DOHH2 (cell line): ENCODE measurements around the gene CUEDC1.

Experiments
- H3F3A ChIP-seq: fragments of 200-600 bp; sonication (generic), shearing (Covaris generic); 2 replicates; pipeline ENCODE4 v1.6.0; 2016; ENCODE audit warnings: antibody characterized with exemption, mild to moderate bottlenecking; ENCODE audit not compliant: control insufficient read depth, insufficient read depth
- H3K27ac ChIP-seq: fragments of 200-600 bp; sonication (generic); 2 replicates; pipeline ENCODE4 v1.5.1; 2014; ENCODE audit warnings: low read depth, mild to moderate bottlenecking, low read length, moderate library complexity
- H3K27me3 ChIP-seq: fragments of 200-600 bp; sonication (generic); 2 replicates; pipeline ENCODE4 v1.6.1; 2014; ENCODE audit warnings: mild to moderate bottlenecking, low read length, mixed read lengths; ENCODE audit not compliant: control insufficient read depth
- H3K36me3 ChIP-seq: fragments of 200-600 bp; sonication (generic); 2 replicates; pipeline ENCODE4 v1.6.1; 2014; ENCODE audit warnings: mild to moderate bottlenecking, low read length, moderate library complexity, mixed read lengths; ENCODE audit not compliant: control insufficient read depth
- H3K4me1 ChIP-seq: fragments of 200-600 bp; sonication (generic); 2 replicates; pipeline ENCODE4 v1.6.1; 2014; ENCODE audit warnings: mild to moderate bottlenecking, low read length, mixed read lengths; ENCODE audit not compliant: control insufficient read depth
- H3K4me2 ChIP-seq: fragments of 200-600 bp; sonication (generic); 2 replicates; pipeline ENCODE4 v1.6.0; 2014; ENCODE audit warnings: mild to moderate bottlenecking, low read length, moderate library complexity
- H3K4me3 ChIP-seq: fragments of 200-600 bp; sonication (generic); 2 replicates; pipeline ENCODE4 v1.5.1; 2014; ENCODE audit warnings: mild to moderate bottlenecking, low read length, mixed read lengths
- H3K79me2 ChIP-seq: fragments of 200-600 bp; sonication (generic); 2 replicates; pipeline ENCODE4 v1.6.1; 2014; ENCODE audit warnings: mild to moderate bottlenecking, low read length, mixed read lengths; ENCODE audit not compliant: control insufficient read depth
- H3K9me2 ChIP-seq: fragments of 200-600 bp; sonication (generic); replicated peaks from 2 replicates; pipeline ENCODE4 v1.6.1; 2014; ENCODE audit warnings: mild to moderate bottlenecking, low read length, mixed read lengths; ENCODE audit not compliant: control insufficient read depth
- H3K9me3 ChIP-seq: fragments of 200-600 bp; sonication (generic); 2 replicates; pipeline ENCODE4 v1.6.1; 2014; ENCODE audit warnings: antibody characterized with exemption, low read length, mixed read lengths; ENCODE audit not compliant: control insufficient read depth, insufficient read depth
- H4K20me1 ChIP-seq: fragments of 200-600 bp; sonication (generic); 2 replicates; pipeline ENCODE4 v1.6.0; 2014; ENCODE audit warnings: low read depth, mild to moderate bottlenecking, antibody characterized with exemption, low read length, moderate library complexity; ENCODE audit not compliant: control insufficient read depth, insufficient read depth
- CTCF ChIP-seq: fragments of 200-600 bp; sonication (generic); IDR thresholded peaks from one replicate; pipeline ENCODE4 v1.5.1; 2014; ENCODE audit warnings: antibody characterized with exemption, mild to moderate bottlenecking, low read depth, low read length; ENCODE audit not compliant: poor library complexity, severe bottlenecking
- EZH2phosphoT487 ChIP-seq: fragments of 200-600 bp; sonication (generic); IDR thresholded peaks from 2 replicates; pipeline ENCODE4 v1.6.1; 2017; ENCODE audit warnings: borderline replicate concordance, mild to moderate bottlenecking, antibody characterized with exemption, low read length, moderate library complexity, mixed read lengths

Gene CUEDC1

GRCh38 chr17:57902117-57902799 is 53.0 kb downstream of the CUEDC1 start:
- no peaks in the 10 kb centered on the region for H3F3A ChIP-seq

GRCh38 chr17:57900991-57901743 is 54.0 kb downstream of the CUEDC1 start:
- Histone ChIP-seq H3K4me1 (peaks cover 19% of the 10 kb centered on the region), H3K4me2 (no peak overlapping the region), H3K9me3 (no peaks in the 10 kb centered on the region), H3K27ac (no peak overlapping the region), H4K20me1 (no peaks in the 10 kb centered on the region), H3K36me3 (no peaks in the 10 kb centered on the region), H3K9me2 (no peaks in the 10 kb centered on the region), H3F3A (no peaks in the 10 kb centered on the region), H3K79me2 (no peaks in the 10 kb centered on the region), H3K4me3 (no peak overlapping the region), H3K27me3 (peaks cover 6% of the 10 kb centered on the region; the same call in 1 of the 2 replicates)
- TF ChIP-seq CTCF: no peak
- TF ChIP-seq EZH2phosphoT487: no peak

More at GRCh38 chr17:57902117-57902799, 53.0 kb downstream of the CUEDC1 start:
- H3K9me3 ChIP-seq: no peaks in the 10 kb centered on the region
- H3K4me2 ChIP-seq: peak overlapping the region; percentile 50
- peaks cover 19% of the 10 kb centered on the region for H3K4me1 ChIP-seq
- H3K36me3 ChIP-seq: no peaks in the 10 kb centered on the region
- H3K79me2 ChIP-seq: no peaks in the 10 kb centered on the region
- peaks cover 6% of the 10 kb centered on the region; the same call in 1 of the 2 replicates for H3K27me3 ChIP-seq
- TF ChIP-seq CTCF: no peak
- H3K4me3 ChIP-seq: peak overlapping the region; percentile 9; the same call in 1 of the 2 replicates
- H3K9me2 ChIP-seq: no peaks in the 10 kb centered on the region
- no peak overlapping the region for H3K27ac ChIP-seq
- no peaks in the 10 kb centered on the region for H4K20me1 ChIP-seq

GRCh38 chr17:57899822-57900221 is 55.4 kb downstream of the CUEDC1 start:
- peaks cover 14% of the 10 kb centered on the region; the same call in 1 of the 2 replicates for H3K27me3 ChIP-seq
- no peaks in the 10 kb centered on the region for H3K9me2 ChIP-seq
- no peaks in the 10 kb centered on the region for H3K79me2 ChIP-seq
- no peak overlapping the region for H3K4me2 ChIP-seq
- no peaks in the 10 kb centered on the region for H3K9me3 ChIP-seq
- no peaks in the 10 kb centered on the region for H4K20me1 ChIP-seq
- no peaks in the 10 kb centered on the region for H3K36me3 ChIP-seq
- H3K27ac ChIP-seq: no peak overlapping the region
- H3K4me3 ChIP-seq: no peak overlapping the region
- no peaks in the 10 kb centered on the region for H3F3A ChIP-seq
- H3K4me1 ChIP-seq: peaks cover 19% of the 10 kb centered on the region
- no peak for TF ChIP-seq CTCF
